ENCODE measurements around the gene CYGB.
"Not testable (repeated sequence)": the region's sequence is repeated elsewhere in the genome, so short reads cannot be mapped to it uniquely, and the experiment has no call there.

The CYGB gene

DNA sequence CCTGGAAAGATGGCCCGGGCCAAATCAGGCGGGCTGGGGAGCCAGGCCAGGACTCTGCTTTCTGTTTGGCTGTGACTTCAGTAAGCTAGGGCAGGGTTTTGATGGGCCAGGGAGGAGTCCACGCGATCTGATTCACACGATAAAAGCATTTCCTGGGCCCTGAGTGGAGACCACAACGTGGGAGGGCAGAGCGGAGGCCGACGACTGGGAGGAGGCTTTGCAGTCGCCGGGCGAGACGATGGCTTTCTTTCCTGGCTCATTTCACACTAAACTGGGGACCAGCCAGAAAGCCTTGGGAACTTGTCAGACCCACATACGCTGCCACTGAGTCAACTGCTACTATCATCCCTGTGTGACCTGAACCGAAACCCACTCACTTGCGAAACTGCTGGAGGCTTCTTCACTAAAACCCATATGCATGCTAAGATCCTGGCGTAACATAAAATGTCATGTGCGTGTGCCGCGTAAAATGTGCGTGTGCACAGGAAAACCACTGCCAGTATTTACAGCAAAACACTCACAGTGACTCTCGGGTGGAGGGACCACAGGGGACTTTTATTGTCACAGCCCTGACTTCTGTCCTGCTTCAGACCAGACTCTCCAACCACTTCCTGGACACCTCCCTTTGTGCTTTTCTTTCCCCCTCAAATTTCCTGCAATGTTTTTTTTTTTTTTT is 22.1 kb downstream of the CYGB start:
- DNase-seq (ENCODE audit: insufficient read length, low spot score) = no peak
- TF ChIP-seq, protein P1, sequence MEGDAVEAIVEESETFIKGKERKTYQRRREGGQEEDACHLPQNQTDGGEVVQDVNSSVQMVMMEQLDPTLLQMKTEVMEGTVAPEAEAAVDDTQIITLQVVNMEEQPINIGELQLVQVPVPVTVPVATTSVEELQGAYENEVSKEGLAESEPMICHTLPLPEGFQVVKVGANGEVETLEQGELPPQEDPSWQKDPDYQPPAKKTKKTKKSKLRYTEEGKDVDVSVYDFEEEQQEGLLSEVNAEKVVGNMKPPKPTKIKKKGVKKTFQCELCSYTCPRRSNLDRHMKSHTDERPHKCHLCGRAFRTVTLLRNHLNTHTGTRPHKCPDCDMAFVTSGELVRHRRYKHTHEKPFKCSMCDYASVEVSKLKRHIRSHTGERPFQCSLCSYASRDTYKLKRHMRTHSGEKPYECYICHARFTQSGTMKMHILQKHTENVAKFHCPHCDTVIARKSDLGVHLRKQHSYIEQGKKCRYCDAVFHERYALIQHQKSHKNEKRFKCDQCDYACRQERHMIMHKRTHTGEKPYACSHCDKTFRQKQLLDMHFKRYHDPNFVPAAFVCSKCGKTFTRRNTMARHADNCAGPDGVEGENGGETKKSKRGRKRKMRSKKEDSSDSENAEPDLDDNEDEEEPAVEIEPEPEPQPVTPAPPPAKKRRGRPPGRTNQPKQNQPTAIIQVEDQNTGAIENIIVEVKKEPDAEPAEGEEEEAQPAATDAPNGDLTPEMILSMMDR (IDR thresholded peaks at IDR 0.05; ENCODE audit: insufficient read depth, missing control alignments) = no peak
- no peak for FAIRE-seq

DNA sequence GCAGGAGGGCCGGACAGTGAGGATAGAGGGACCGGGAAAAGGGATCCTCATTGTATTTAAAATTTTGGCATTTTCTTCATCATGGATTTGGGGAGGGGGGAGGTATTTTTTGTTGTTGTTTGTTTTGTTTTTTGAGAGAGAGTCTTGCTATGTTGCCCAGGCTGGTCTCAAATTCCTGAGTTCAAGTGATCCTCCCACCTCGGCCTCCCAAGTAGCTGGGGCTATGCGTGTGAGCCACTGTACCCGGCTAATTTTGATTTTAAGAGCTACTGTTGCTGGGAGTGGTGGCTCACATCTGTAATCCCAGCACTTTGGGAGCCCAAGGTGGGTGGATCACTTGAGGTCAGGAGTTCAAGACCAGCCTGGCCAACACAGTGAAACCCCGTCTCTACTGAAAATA is 23.2 kb downstream of the CYGB start:
- not testable (repeated sequence) for DNase-seq (ENCODE audit: insufficient read length, low spot score); FAIRE-seq

DNA sequence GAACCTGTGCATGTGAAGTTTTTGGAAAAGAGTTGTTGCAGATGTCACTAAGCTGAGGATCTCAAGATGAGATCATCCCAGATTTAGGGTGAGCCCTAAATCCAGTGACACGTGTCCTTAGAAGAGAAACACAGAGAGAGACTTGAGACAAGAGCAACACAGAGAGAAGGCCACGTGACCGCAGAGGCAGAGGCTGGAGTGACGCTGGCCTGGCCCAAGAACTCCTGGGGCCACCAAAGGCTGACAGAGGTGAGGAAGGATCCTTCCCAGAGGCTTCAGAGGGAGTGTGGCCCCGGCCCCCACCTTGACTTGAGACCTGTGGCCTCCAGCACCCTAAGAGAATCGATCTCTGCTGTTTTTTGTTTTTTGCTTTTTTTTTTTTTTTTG is 24.2 kb downstream of the CYGB start:
- DNase-seq (ENCODE audit: insufficient read length, low spot score) = no peak
- TF ChIP-seq, protein P1 (IDR thresholded peaks at IDR 0.05; ENCODE audit: insufficient read depth, missing control alignments) = no peak
- no peak for FAIRE-seq

DNA sequence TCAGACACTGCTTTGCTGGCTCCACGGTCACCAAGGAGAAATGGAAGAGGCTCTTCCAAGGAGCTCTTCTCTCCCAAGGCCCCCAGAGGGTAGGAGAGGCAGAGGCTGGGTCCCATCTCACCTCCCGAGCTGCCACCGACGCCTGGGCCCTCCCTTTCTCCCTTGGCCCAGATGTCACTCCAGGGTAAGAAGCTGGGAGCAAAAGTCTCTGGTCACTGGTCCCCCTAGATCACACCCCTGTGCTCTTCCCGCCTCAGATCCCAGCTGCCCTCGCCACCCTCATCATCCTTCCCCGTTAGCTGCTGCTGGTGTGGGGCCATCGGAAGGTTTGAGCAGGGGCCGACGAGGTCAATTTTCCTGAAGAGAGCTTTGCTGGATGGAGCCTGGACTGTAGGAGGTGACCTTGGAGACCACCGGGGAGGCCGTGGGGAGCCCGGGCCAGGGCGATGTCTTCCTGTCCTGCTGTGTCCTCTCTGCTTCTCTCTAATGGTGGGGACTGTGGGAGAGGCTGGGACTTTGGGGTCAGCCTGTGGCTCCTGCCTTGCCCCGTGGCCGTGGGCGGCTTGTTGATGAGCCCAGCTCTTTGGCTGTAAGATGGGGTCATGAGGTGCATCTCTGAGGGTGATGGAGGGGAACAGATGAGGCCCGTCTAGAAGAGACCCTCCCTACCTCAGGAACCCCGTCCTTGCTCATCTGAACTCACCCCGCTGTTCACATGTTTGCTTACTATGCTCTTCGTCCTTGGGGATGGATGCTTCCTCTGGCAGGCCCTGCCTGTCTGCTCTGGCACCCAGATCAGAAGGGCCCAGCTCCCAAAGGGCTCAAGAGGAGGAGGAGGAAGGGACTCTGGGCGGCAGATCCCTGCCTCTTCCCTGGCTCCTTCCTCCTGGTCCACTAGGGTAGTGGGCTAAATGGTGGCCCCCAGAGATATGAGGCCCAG is 24.9 kb downstream of the CYGB start:
- FAIRE-seq = no peak
- TF ChIP-seq, protein P1 (IDR thresholded peaks at IDR 0.05; ENCODE audit: insufficient read depth, missing control alignments) = no peak
- no peak for DNase-seq (ENCODE audit: insufficient read length, low spot score)

DNA sequence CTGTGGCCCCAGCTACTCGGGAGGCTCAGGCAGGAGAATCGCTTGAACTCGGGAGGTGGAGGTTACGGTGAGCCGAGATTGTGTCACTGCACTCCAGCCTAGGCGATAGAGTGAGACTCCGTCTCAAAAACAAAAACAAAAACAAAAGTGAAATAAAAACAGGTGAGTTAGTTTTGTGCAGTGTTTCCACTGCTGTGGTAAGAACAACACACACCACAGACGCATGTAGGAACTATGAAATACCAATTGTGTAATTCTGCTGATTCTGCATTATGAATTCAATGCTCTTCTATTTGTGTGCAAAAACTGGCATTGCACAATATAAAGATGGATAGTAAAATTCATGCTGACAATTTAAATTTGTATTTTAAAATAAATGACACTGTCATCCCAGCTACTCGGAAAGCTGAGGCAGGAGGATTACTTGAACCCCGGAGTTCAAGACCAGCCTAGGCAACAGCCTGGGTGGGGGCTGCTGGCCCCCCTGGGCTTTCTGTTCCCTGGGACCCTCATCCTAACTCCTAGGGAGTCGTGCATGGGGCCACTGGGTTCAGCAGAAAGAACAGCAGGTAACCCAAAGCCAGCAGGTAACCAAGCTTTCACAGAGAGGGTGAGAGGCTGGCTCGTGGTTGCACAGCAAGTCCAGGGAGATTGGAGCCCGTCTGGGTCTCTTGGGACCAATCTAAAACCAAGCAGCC is 25.7 kb downstream of the CYGB start:
- TF ChIP-seq, protein P1 (IDR thresholded peaks at IDR 0.05; ENCODE audit: insufficient read depth, missing control alignments) = no peak
- FAIRE-seq (no peak), DNase-seq (ENCODE audit: insufficient read length, low spot score) (no peak)

DNA sequence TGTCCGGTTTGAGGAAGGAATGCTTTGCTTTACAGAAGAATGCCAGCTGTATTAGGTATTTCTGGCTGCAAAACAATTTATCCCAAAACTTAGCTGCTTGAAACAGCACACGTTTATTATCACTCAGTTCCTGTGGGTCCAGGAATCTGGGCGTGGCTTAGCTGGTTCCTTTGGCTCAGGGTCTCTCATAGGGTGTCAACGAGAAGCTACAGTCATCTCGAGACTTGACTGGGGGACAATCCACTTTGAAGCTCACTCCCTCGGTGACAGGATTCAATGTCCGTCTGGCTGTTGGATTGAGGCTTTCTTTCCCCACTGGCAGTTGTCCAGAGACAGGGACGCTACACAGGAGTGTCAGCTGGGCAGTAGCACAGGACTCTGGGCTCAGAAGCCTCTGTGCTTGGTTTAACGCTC is 26.7 kb downstream of the CYGB start:
- no peak for FAIRE-seq
- no peak for DNase-seq (ENCODE audit: insufficient read length, low spot score)
- TF ChIP-seq, protein P1 (IDR thresholded peaks at IDR 0.05; ENCODE audit: insufficient read depth, missing control alignments) = no peak

DNA sequence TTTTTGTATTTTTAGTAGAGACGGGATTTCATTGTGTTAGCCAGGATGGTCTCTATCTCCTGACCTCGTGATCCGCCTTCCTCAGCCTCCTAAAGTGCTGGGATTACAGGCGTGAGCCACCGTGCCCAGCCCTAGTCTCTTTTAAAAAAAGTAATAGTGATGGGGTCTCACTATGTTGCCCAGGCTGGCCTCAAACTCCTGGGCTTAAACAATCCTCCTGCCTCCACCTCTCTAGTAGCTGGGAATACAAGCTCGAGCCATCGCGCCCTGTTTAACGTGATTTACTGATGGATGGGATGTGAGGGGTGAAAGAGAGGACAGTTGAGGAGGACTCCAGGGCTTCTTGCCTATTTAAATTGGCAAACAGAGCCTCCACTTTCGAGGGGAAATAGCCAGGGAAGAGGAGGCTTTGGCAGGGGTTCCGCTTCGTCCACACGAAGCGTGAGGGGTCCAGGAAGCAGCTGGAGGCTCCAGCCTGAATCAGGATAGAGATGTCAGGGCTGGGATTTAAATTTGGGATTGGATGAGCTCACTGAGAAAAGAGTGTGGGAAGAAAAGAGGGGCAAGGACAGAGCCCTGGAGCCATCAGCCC is 28.9 kb downstream of the CYGB start:
- not testable (repeated sequence) for DNase-seq (ENCODE audit: insufficient read length, low spot score); FAIRE-seq
